ENCODE results near the gene CPNE7.

Gene CPNE7

GRCh38 chr16:89561884-89562599 lies 13.5 kb upstream of the CPNE7 start:
- H3K36me3 ChIP-seq (ENCODE audit: insufficient read depth, low read length): peaks cover 41% of the 10 kb centered on the region
- peaks cover 27% of the 10 kb centered on the region for H3K4me1 ChIP-seq (ENCODE audit: insufficient read depth, low read length)
- H3K9me3 ChIP-seq (ENCODE audit: insufficient read depth, low read depth, low read length): no peaks in the 10 kb centered on the region
- H3K9ac ChIP-seq (ENCODE audit: low read depth, low read length): peak overlapping the region; percentile 98
- peak overlapping the region; percentile 98 for H3K27ac ChIP-seq (ENCODE audit: low read depth, low read length)
- no peaks in the 10 kb centered on the region for H3K27me3 ChIP-seq (ENCODE audit: insufficient read depth, low read length)
- peak overlapping the region; percentile 95 for H3K4me3 ChIP-seq (ENCODE audit: low read length)
- 72% methylated on average over 23 of the region's 23 CpGs for WGBS

GRCh38 chr16:89562939-89563338 lies 12.6 kb upstream of the CPNE7 start:
- H3K9me3 ChIP-seq (ENCODE audit: insufficient read depth, low read depth, low read length): no peaks in the 10 kb centered on the region
- 87% methylated on average over 12 of the region's 12 CpGs for WGBS
- H3K27me3 ChIP-seq (ENCODE audit: insufficient read depth, low read length): no peaks in the 10 kb centered on the region
- peaks cover 27% of the 10 kb centered on the region for H3K4me1 ChIP-seq (ENCODE audit: insufficient read depth, low read length)
- peak overlapping the region; percentile 98; the same call in 1 of the 2 replicates for H3K9ac ChIP-seq (ENCODE audit: low read depth, low read length)
- peak overlapping the region; percentile 95; the same call in 1 of the 2 replicates for H3K4me3 ChIP-seq (ENCODE audit: low read length)
- peaks cover 37% of the 10 kb centered on the region for H3K36me3 ChIP-seq (ENCODE audit: insufficient read depth, low read length)
- peak overlapping the region; percentile 65; the same call in 1 of the 2 replicates for H3K27ac ChIP-seq (ENCODE audit: low read depth, low read length)

- H3K36me3 ChIP-seq (ENCODE audit: insufficient read depth, low read length): peaks cover 36% of the 10 kb centered on the region
Observed at GRCh38 chr16:89563639-89564392, 11.7 kb upstream of the CPNE7 start.

GRCh38 chr16:89564476-89565255 lies 10.9 kb upstream of the CPNE7 start:
- Histone ChIP-seq H3K4me3 (ENCODE audit: low read length) (0 out of 2 replicates have a peak overlapping the region, but pooled peaks have one; percentile 95), H3K4me1 (ENCODE audit: insufficient read depth, low read length) (peaks cover 27% of the 10 kb centered on the region), H3K27me3 (ENCODE audit: insufficient read depth, low read length) (no peaks in the 10 kb centered on the region), H3K9ac (ENCODE audit: low read depth, low read length) (peak overlapping the region; percentile 38), H3K9me3 (ENCODE audit: insufficient read depth, low read depth, low read length) (no peaks in the 10 kb centered on the region), H3K27ac (ENCODE audit: low read depth, low read length) (peak overlapping the region; percentile 75; the same call in 1 of the 2 replicates), H3K36me3 (ENCODE audit: insufficient read depth, low read length) (peaks cover 36% of the 10 kb centered on the region)
- WGBS: 78% methylated on average over 22 of the region's 22 CpGs

More at GRCh38 chr16:89563639-89564392, 11.7 kb upstream of the CPNE7 start:
- peaks cover 27% of the 10 kb centered on the region for H3K4me1 ChIP-seq (ENCODE audit: insufficient read depth, low read length)
- peak overlapping the region; percentile 75; the same call in 1 of the 2 replicates for H3K27ac ChIP-seq (ENCODE audit: low read depth, low read length)
- H3K27me3 ChIP-seq (ENCODE audit: insufficient read depth, low read length): no peaks in the 10 kb centered on the region
- peak overlapping the region; percentile 95; the same call in 1 of the 2 replicates for H3K4me3 ChIP-seq (ENCODE audit: low read length)
- no peaks in the 10 kb centered on the region for H3K9me3 ChIP-seq (ENCODE audit: insufficient read depth, low read depth, low read length)
- WGBS: 89% methylated on average over 12 of the region's 12 CpGs
- H3K9ac ChIP-seq (ENCODE audit: low read depth, low read length): peak overlapping the region; percentile 38

GRCh38 chr16:89565256-89565505 lies 10.4 kb upstream of the CPNE7 start:
- peaks cover 27% of the 10 kb centered on the region for H3K4me1 ChIP-seq (ENCODE audit: insufficient read depth, low read length)
- peaks cover 36% of the 10 kb centered on the region for H3K36me3 ChIP-seq (ENCODE audit: insufficient read depth, low read length)
- no peaks in the 10 kb centered on the region for H3K9me3 ChIP-seq (ENCODE audit: insufficient read depth, low read depth, low read length)
- H3K4me3 ChIP-seq (ENCODE audit: low read length): peak overlapping the region; percentile 48
- peak overlapping the region; percentile 38; the same call in 1 of the 2 replicates for H3K9ac ChIP-seq (ENCODE audit: low read depth, low read length)
- H3K27me3 ChIP-seq (ENCODE audit: insufficient read depth, low read length): no peaks in the 10 kb centered on the region
- WGBS: 37% methylated on average over 3 of the region's 3 CpGs
- H3K27ac ChIP-seq (ENCODE audit: low read depth, low read length): peak overlapping the region; percentile 61; the same call in 1 of the 2 replicates

- H3K27ac ChIP-seq (ENCODE audit: low read depth, low read length): peak overlapping the region; percentile 61; the same call in 1 of the 2 replicates
- WGBS: 66% methylated on average over 46 of the region's 46 CpGs
- H3K4me1 ChIP-seq (ENCODE audit: insufficient read depth, low read length): peaks cover 27% of the 10 kb centered on the region
- peak overlapping the region; percentile 48 for H3K4me3 ChIP-seq (ENCODE audit: low read length)
- no peaks in the 10 kb centered on the region for H3K9me3 ChIP-seq (ENCODE audit: insufficient read depth, low read depth, low read length)
- peaks cover 36% of the 10 kb centered on the region for H3K36me3 ChIP-seq (ENCODE audit: insufficient read depth, low read length)
- H3K27me3 ChIP-seq (ENCODE audit: insufficient read depth, low read length): no peaks in the 10 kb centered on the region
- peak overlapping the region; percentile 29; the same call in 1 of the 2 replicates for H3K9ac ChIP-seq (ENCODE audit: low read depth, low read length)
Observed at GRCh38 chr16:89565506-89566372, 9.8 kb upstream of the CPNE7 start.

GRCh38 chr16:89567656-89568594 lies 7.6 kb upstream of the CPNE7 start:
- Histone ChIP-seq H3K4me1 (ENCODE audit: insufficient read depth, low read length) (peaks cover 13% of the 10 kb centered on the region), H3K36me3 (ENCODE audit: insufficient read depth, low read length) (peaks cover 16% of the 10 kb centered on the region), H3K27ac (ENCODE audit: low read depth, low read length) (no peak overlapping the region), H3K27me3 (ENCODE audit: insufficient read depth, low read length) (no peaks in the 10 kb centered on the region), H3K4me3 (ENCODE audit: low read length) (no peak overlapping the region), H3K9ac (ENCODE audit: low read depth, low read length) (no peak overlapping the region), H3K9me3 (ENCODE audit: insufficient read depth, low read depth, low read length) (no peaks in the 10 kb centered on the region)
- 86% methylated on average over 27 of the region's 30 CpGs for WGBS

GRCh38 chr16:89569506-89570341 lies 5.8 kb upstream of the CPNE7 start:
- Histone ChIP-seq H3K9ac (ENCODE audit: low read depth, low read length) (no peak overlapping the region), H3K4me1 (ENCODE audit: insufficient read depth, low read length) (peaks cover 7% of the 10 kb centered on the region; the same call in 1 of the 2 replicates), H3K4me3 (ENCODE audit: low read length) (no peak overlapping the region), H3K27ac (ENCODE audit: low read depth, low read length) (no peak overlapping the region), H3K27me3 (ENCODE audit: insufficient read depth, low read length) (peaks cover 7% of the 10 kb centered on the region), H3K36me3 (ENCODE audit: insufficient read depth, low read length) (no peaks in the 10 kb centered on the region), H3K9me3 (ENCODE audit: insufficient read depth, low read depth, low read length) (no peaks in the 10 kb centered on the region)
- 80% methylated on average over 23 of the region's 23 CpGs for WGBS

GRCh38 chr16:89570342-89570923 lies 5.1 kb upstream of the CPNE7 start:
- Histone ChIP-seq H3K9ac (ENCODE audit: low read depth, low read length) (no peak overlapping the region), H3K4me1 (ENCODE audit: insufficient read depth, low read length) (peaks cover 7% of the 10 kb centered on the region; the same call in 1 of the 2 replicates)
- 86% methylated on average over 30 of the region's 30 CpGs for WGBS

More at GRCh38 chr16:89570342-89570923, 5.1 kb upstream of the CPNE7 start:
- Histone ChIP-seq H3K9me3 (ENCODE audit: insufficient read depth, low read depth, low read length) (no peaks in the 10 kb centered on the region), H3K36me3 (ENCODE audit: insufficient read depth, low read length) (no peaks in the 10 kb centered on the region), H3K4me3 (ENCODE audit: low read length) (no peak overlapping the region), H3K27me3 (ENCODE audit: insufficient read depth, low read length) (peaks cover 14% of the 10 kb centered on the region), H3K27ac (ENCODE audit: low read depth, low read length) (no peak overlapping the region)

All from HUES64 (cell line).